HepG2 (cell line): Measurements from ENCODE around the gene TMEM187. TPM values are rescaled to one million over a fixed set of nuclear protein-coding genes. Genes with fewer than 3 reads are reported as not detected.

Source experiments
- ADNP ChIP-seq: sonication (generic); formaldehyde crosslinking; IDR thresholded peaks from 2 replicates; pipeline ENCODE4 v1.4.0; 2020; ENCODE audit warnings: missing genetic modification reagents
- ARNTL ChIP-seq: sonication (generic); formaldehyde crosslinking; IDR thresholded peaks from 2 replicates; pipeline ENCODE4 v1.4.0; 2020; ENCODE audit warnings: mild to moderate bottlenecking, missing genetic modification reagents
- CENPX ChIP-seq: sonication (generic); formaldehyde crosslinking; IDR thresholded peaks from 2 replicates; pipeline ENCODE4 v1.9.0; 2021; ENCODE audit warnings: mild to moderate bottlenecking, missing genetic modification reagents, moderate library complexity
- DBP ChIP-seq: sonication (generic); formaldehyde crosslinking; IDR thresholded peaks from 2 replicates; pipeline ENCODE4 v1.4.0; 2020; ENCODE audit warnings: missing genetic modification reagents; ENCODE audit errors: not compliant biosample characterization
- DNMT3B ChIP-seq: conservative IDR thresholded peaks from 2 replicates; pipeline ENCODE4 v1.6.1; 2016; ENCODE audit warnings: missing biosample characterization, control low read depth
- FOXA3 ChIP-seq: IDR thresholded peaks from 2 replicates; pipeline ENCODE4 v1.6.1; 2016; ENCODE audit warnings: missing genetic modification reagents, missing compliant biosample characterization
- HMG20B ChIP-seq: conservative IDR thresholded peaks from 2 replicates; pipeline ENCODE4 v1.6.1; 2016; ENCODE audit warnings: missing genetic modification reagents, missing compliant biosample characterization
- IKZF4 ChIP-seq: sonication (generic); formaldehyde crosslinking; IDR thresholded peaks from 2 replicates; pipeline ENCODE4 v1.5.1; 2020; ENCODE audit warnings: borderline replicate concordance, mild to moderate bottlenecking, low read depth, missing genetic modification reagents; ENCODE audit errors: not compliant biosample characterization
- LRRFIP1 ChIP-seq: sonication (generic); formaldehyde crosslinking; conservative IDR thresholded peaks from 2 replicates; pipeline ENCODE4 v1.4.0; 2020; ENCODE audit warnings: missing genetic modification reagents
- NR2C2 ChIP-seq: sonication (generic); formaldehyde crosslinking; IDR thresholded peaks from 2 replicates; pipeline ENCODE4 v1.4.0; 2020; ENCODE audit warnings: missing genetic modification reagents, mild to moderate bottlenecking, moderate library complexity, borderline replicate concordance
- SP5 ChIP-seq: IDR thresholded peaks from 2 replicates; pipeline ENCODE4 v1.6.1; 2016; ENCODE audit warnings: low read depth, borderline replicate concordance
- SSRP1 ChIP-seq: IDR thresholded peaks from 2 replicates; pipeline ENCODE4 v1.6.1; 2016; ENCODE audit warnings: control low read depth
- ZBTB4 ChIP-seq: sonication (generic); formaldehyde crosslinking; IDR thresholded peaks from 2 replicates; pipeline ENCODE4 v1.4.0; 2020; ENCODE audit warnings: missing genetic modification reagents, mild to moderate bottlenecking, borderline replicate concordance
- ZBTB42 ChIP-seq: sonication (generic); formaldehyde crosslinking; IDR thresholded peaks from 2 replicates; pipeline ENCODE4 v1.5.0; 2020; ENCODE audit warnings: mild to moderate bottlenecking, missing genetic modification reagents
- ZNF34 ChIP-seq: sonication (generic); formaldehyde crosslinking; IDR thresholded peaks from 2 replicates; pipeline ENCODE4 v1.4.0; 2020; ENCODE audit warnings: mild to moderate bottlenecking, missing genetic modification reagents, borderline replicate concordance
- ZNF547 ChIP-seq: sonication (generic); formaldehyde crosslinking; IDR thresholded peaks from 2 replicates; pipeline ENCODE4 v1.5.1; 2020; ENCODE audit warnings: mild to moderate bottlenecking, missing genetic modification reagents
- ZNF577 ChIP-seq: sonication (generic); formaldehyde crosslinking; IDR thresholded peaks from 2 replicates; pipeline ENCODE4 v1.4.0; 2020; ENCODE audit warnings: mild to moderate bottlenecking, low read depth, missing genetic modification reagents, borderline replicate concordance
- ZNF691 ChIP-seq: sonication (generic); formaldehyde crosslinking; IDR thresholded peaks from 2 replicates; pipeline ENCODE4 v1.4.0; 2020; ENCODE audit warnings: missing genetic modification reagents, low read depth, mild to moderate bottlenecking, borderline replicate concordance
- ZNF737 ChIP-seq: sonication (generic); formaldehyde crosslinking; IDR thresholded peaks from 2 replicates; pipeline ENCODE4 v1.5.0; 2020; ENCODE audit warnings: missing genetic modification reagents, mild to moderate bottlenecking, borderline replicate concordance
- polyA plus RNA-seq, 8 experiments: library from polyadenylated mRNA; depleted of rRNA in 3 of 8; stranded (reverse) in 7 of 8; unstranded in 1 of 8; fragments of >200 nt; fragmentation: Illumina TruSeq in 4 of 8; extraction: Trizol in 4 of 8; gene quantifications; 2 replicates each; pipeline versions ENCODE4 v1.2.1 to v1.2.3, GENCODE V29; 2011 to 2016; ENCODE audit warnings: low read depth in 4 of 8, missing spikeins in 1 of 8, mixed read lengths in 1 of 8; ENCODE audit not compliant: insufficient read depth in 1 of 8
- total RNA-seq, 5 experiments: library from RNA; depleted of rRNA; stranded (reverse); fragments of >200 nt; fragmentation: Illumina TruSeq; extraction: Trizol; gene quantifications; 2 replicates each; pipeline ENCODE4 v1.2.3, GENCODE V29; 2016; ENCODE audit warnings: low read depth in 1 of 5
- TF ChIP-seq, protein P1 (sequence below): sonication (generic); formaldehyde crosslinking; IDR thresholded peaks from 2 replicates; pipeline ENCODE4 v1.5.0; 2020; ENCODE audit warnings: missing genetic modification reagents, mild to moderate bottlenecking, borderline replicate concordance

Gene TMEM187
- total and polyA plus RNA-seq, 2 of the 13 experiments (the other 11 are each of a cell fraction or from before 2014, with no cell fraction given): 2.2 to 6.2 TPM

DNA sequence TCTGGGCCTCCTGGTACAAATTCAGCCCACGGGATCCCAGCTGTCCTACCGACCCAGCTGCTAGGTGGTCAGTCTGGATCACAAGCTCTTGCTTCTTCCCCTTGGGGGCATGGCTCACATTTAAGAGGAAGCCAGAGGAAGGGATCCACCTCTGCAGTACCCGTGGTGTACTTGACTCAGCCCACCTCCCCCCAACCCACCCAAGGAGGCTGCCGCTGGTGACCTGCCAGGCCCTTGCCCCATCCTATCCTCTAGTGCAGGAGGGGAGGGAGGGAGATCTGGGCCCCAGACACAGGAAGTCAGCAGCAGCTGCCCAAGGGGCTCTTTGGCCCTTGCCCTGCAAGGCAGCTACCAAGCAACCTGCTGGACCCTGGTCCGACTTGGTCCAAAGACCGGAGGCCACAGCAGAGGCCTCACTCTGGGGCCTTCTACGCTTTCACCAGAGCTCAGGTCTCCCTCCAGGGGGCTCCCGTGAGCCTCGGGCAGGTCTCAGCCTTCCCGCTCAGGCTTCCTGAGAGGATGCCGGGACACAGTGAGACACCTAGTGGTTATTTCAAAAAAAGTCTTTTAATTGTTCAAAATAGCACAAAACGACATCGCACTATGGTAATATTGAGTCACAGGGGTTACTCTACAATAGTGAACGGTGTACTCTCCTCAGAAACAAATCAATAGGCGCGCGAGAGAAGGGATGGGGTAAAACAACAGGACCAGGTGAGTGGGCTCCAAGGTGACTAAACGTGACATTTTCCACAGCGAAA is 25.4 kb upstream of the TMEM187 start (continued):
- no peak for TF ChIP-seq ZBTB4 (CRISPR knock-in tag)
- TF ChIP-seq CENPX: no peak
- no peak for TF ChIP-seq SP5
- TF ChIP-seq ZNF577 (CRISPR knock-in tag): no peak
- TF ChIP-seq, protein P1, sequence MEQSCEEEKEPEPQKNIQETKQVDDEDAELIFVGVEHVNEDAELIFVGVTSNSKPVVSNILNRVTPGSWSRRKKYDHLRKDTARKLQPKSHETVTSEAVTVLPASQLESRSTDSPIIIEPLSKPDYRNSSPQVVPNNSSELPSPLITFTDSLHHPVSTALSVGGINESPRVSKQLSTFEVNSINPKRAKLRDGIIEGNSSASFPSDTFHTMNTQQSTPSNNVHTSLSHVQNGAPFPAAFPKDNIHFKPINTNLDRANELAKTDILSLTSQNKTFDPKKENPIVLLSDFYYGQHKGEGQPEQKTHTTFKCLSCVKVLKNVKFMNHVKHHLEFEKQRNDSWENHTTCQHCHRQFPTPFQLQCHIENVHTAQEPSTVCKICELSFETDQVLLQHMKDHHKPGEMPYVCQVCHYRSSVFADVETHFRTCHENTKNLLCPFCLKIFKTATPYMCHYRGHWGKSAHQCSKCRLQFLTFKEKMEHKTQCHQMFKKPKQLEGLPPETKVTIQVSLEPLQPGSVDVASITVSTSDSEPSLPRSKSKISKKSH (CRISPR knock-in tag): no peak
- TF ChIP-seq SSRP1 (CRISPR knock-in tag): no peak
- TF ChIP-seq HMG20B (CRISPR knock-in tag): no peak
- TF ChIP-seq ZNF737 (CRISPR knock-in tag): no peak
- TF ChIP-seq IKZF4: no peak
- no peak for TF ChIP-seq ZNF34 (CRISPR knock-in tag)
- TF ChIP-seq DBP (CRISPR knock-in tag): no peak
- 0 out of 2 replicates have a peak, but pooled peaks have one; percentile 24 for TF ChIP-seq FOXA3 (CRISPR knock-in tag)
- TF ChIP-seq ADNP (CRISPR knock-in tag): no peak
- no peak for TF ChIP-seq ZNF547 (CRISPR knock-in tag)
- TF ChIP-seq ARNTL (CRISPR knock-in tag): no peak
- TF ChIP-seq LRRFIP1: no peak
- no peak for TF ChIP-seq ZBTB42 (CRISPR knock-in tag)
- no peak for TF ChIP-seq DNMT3B (CRISPR knock-in tag)
- peak; percentile 41; the same call in 1 of the 2 replicates for TF ChIP-seq NR2C2 (CRISPR knock-in tag)
- no peak for TF ChIP-seq ZNF691 (CRISPR knock-in tag)
